NCI-H146 treated with DMSO at 0.1 percent for 48 hours (cell line): ENCODE measurements around the gene S100B.

Experiments used
- DNase-seq: peaks from one replicate; lab custom pipeline; 2025; ENCODE audit not compliant: unreplicated experiment; lab: John Stamatoyannopoulos, UW

Gene S100B

GRCh38 chr21:46562472-46562871 is 42.4 kb downstream of the S100B start:
- no peak for DNase-seq

GRCh38 chr21:46561445-46562090 is 43.3 kb downstream of the S100B start:
- DNase-seq = no peak

- DNase-seq = no peak
Observed at GRCh38 chr21:46560568-46561444, 44.1 kb downstream of the S100B start.

GRCh38 chr21:46559291-46559983 is 45.4 kb downstream of the S100B start:
- DNase-seq = no peak

GRCh38 chr21:46557919-46558392 is 46.9 kb downstream of the S100B start:
- DNase-seq = no peak

GRCh38 chr21:46557469-46557868 is 47.4 kb downstream of the S100B start:
- DNase-seq = no peak

GRCh38 chr21:46556802-46557201 is 48.1 kb downstream of the S100B start:
- DNase-seq = no peak

- no peak for DNase-seq
Observed at GRCh38 chr21:46555678-46556077, 49.2 kb downstream of the S100B start.

GRCh38 chr21:46555225-46555617 is 49.7 kb downstream of the S100B start:
- no peak for DNase-seq

GRCh38 chr21:46554431-46555224 is 50.3 kb downstream of the S100B start:
- DNase-seq = no peak

- DNase-seq = no peak
Observed at GRCh38 chr21:46553993-46554392, 50.9 kb downstream of the S100B start.

- no peak for DNase-seq
Observed at GRCh38 chr21:46552865-46553379, 52.0 kb downstream of the S100B start.

- DNase-seq = no peak
Observed at GRCh38 chr21:46552274-46552673, 52.6 kb downstream of the S100B start.

GRCh38 chr21:46551636-46552241 is 53.1 kb downstream of the S100B start:
- DNase-seq = no peak

GRCh38 chr21:46550116-46550941 is 54.6 kb downstream of the S100B start:
- DNase-seq = no peak

GRCh38 chr21:46549650-46550049 is 55.2 kb downstream of the S100B start:
- no peak for DNase-seq
